ENCODE measurements around the gene EPB41L3.
"Not testable (repeated sequence)": the region's sequence is repeated elsewhere in the genome, so short reads cannot be mapped to it uniquely, and the experiment has no call there.

Gene EPB41L3

GRCh38 chr18:5515011-5515784, 28.6 kb downstream of the EPB41L3 start:
- no peak for TF ChIP-seq CTCF (conservative IDR thresholded peaks at IDR 0.05; ENCODE audit: control insufficient read depth, insufficient read depth, low read depth, low read length)
- H3K4me3 ChIP-seq (ENCODE audit: control insufficient read depth, low read depth, low read length) = no peak overlapping the region
- DNase-seq (ENCODE audit: low read depth) = no peak

GRCh38 chr18:5513947-5514346, 29.9 kb downstream of the EPB41L3 start:
- no peak overlapping the region for H3K4me3 ChIP-seq (ENCODE audit: control insufficient read depth, low read depth, low read length)
- no peak for TF ChIP-seq CTCF (conservative IDR thresholded peaks at IDR 0.05; ENCODE audit: control insufficient read depth, insufficient read depth, low read depth, low read length)
- DNase-seq (ENCODE audit: low read depth) = no peak

- TF ChIP-seq CTCF (conservative IDR thresholded peaks at IDR 0.05; ENCODE audit: control insufficient read depth, insufficient read depth, low read depth, low read length) = no peak
These were observed 31.6 kb downstream of the EPB41L3 start for GRCh38 chr18:5512176-5512575.

GRCh38 chr18:5511541-5511940, 32.3 kb downstream of the EPB41L3 start:
- not testable (repeated sequence) for H3K4me3 ChIP-seq (ENCODE audit: control insufficient read depth, low read depth, low read length); DNase-seq (ENCODE audit: low read depth)

More at GRCh38 chr18:5512176-5512575, 31.6 kb downstream of the EPB41L3 start:
- DNase-seq (ENCODE audit: low read depth) = no peak
- H3K4me3 ChIP-seq (ENCODE audit: control insufficient read depth, low read depth, low read length) = no peak overlapping the region

GRCh38 chr18:5510135-5510846, 33.5 kb downstream of the EPB41L3 start:
- no peak overlapping the region for H3K4me3 ChIP-seq (ENCODE audit: control insufficient read depth, low read depth, low read length)
- DNase-seq (ENCODE audit: low read depth) = peak; percentile 90
- TF ChIP-seq CTCF (conservative IDR thresholded peaks at IDR 0.05; ENCODE audit: control insufficient read depth, insufficient read depth, low read depth, low read length) = no peak

GRCh38 chr18:5508821-5509220, 35.0 kb downstream of the EPB41L3 start:
- no peak for TF ChIP-seq CTCF (conservative IDR thresholded peaks at IDR 0.05; ENCODE audit: control insufficient read depth, insufficient read depth, low read depth, low read length)
- peak; percentile 47 for DNase-seq (ENCODE audit: low read depth)
- H3K4me3 ChIP-seq (ENCODE audit: control insufficient read depth, low read depth, low read length) = no peak overlapping the region

GRCh38 chr18:5507756-5508155, 36.0 kb downstream of the EPB41L3 start:
- no peak for TF ChIP-seq CTCF (conservative IDR thresholded peaks at IDR 0.05; ENCODE audit: control insufficient read depth, insufficient read depth, low read depth, low read length)
- no peak for DNase-seq (ENCODE audit: low read depth)
- no peak overlapping the region for H3K4me3 ChIP-seq (ENCODE audit: control insufficient read depth, low read depth, low read length)

All from fibroblast of mammary gland (primary cell).